GM18517 (cell line): ENCODE data around the gene EYA4.

Source experiments
- ATAC-seq: cut with Tn5 transposase; IDR thresholded peaks from one replicate; pipeline ENCODE4 v1.9.1; 2021; ENCODE audit warnings: mild to moderate bottlenecking, moderate library complexity; ENCODE audit not compliant: unreplicated experiment

Gene EYA4

DNA sequence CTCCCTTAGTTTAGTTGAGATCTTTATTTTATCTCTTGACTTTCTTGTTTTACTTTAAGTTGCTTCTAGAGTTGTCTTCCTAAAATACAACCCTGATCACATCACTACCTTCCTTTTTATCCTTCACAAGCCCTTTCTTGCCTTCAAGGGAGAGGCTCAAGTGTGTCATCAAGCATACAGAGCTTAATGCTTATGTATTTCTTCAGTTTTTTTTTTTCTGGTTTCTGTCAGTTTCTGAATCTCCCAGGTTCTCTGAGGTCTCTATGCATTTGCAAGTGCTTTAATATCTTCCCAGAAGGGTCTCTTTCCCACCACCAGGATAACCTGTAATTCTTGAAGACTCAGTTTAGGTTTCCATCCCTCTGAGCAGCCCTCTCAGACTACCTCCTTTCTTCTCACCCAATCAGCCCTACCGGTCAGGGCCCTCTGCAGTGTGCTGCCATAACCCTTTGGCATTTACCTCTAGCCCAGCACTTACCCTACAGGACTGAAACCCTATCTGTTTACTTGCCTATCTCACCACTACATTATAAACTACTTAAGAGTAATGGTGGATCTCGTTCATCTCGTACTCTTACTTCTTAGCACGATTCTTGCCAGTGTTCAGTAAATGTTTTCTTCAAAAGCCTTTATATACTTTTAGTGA is 36.9 kb downstream of the EYA4 start:
- ATAC-seq = no peak

DNA sequence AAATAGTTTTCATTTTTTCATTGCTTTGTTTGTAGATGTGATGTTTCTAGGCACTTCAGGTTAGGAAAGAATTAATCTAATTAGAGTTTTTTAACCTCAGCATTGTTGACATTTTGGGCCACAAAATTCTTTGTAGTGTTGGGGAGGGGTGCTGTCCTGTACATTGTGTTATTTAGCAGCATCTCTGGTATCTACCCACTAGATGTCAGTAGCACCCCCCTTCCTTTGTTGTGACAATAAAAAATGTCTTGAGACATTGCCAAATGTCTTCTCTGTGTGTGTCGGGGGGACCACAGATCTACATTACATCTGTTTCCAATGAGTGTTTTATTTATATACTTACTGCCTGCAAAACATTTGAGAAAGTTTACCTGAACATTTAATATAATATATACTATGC is 45.6 kb downstream of the EYA4 start:
- no peak for ATAC-seq

DNA sequence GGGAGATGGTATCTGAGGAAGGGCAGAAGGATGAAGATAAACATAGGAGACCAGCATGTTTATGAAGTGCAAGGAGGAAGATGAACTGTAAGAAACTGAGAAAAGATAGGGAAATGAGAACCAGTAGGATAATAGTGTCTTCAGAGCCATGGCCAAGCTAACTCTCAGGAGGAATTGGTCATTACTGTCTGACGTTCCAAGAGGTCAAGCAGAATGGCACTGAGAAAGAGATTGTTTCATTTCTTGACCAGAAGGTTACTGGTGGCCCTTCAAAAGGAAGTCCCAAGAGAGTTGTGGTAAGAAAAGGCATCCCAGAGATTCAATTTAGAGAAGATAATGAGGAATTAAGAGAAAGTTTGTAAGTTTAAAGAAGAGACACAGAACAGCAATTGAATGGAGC is 47.5 kb downstream of the EYA4 start:
- no peak for ATAC-seq

DNA sequence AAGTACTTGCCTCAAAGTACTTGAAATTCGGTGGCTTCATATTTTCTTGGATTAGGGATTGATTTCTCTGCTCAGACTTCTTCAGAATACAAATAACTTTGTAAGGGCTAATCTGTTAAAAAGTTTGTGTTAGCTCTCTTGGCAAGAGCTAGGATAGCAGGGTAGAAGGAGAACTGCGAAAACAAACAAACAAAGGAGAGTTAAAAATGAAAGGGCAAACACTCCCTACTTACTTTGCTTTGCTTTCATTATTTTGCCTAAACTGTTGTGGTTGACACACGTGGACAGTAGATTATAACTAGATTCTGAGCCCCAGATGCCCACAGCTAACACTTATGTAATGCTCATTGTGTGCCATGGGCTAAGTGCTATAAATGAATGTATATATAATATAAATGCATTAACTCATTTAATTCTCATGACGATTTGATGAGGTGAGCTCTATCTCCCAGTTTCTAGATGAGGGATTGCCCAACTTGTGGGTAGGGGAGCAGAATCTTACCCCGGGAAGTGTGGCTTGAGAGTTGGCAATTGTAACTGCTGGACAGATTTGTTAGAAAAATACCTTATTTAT is 48.7 kb downstream of the EYA4 start:
- no peak for ATAC-seq

DNA sequence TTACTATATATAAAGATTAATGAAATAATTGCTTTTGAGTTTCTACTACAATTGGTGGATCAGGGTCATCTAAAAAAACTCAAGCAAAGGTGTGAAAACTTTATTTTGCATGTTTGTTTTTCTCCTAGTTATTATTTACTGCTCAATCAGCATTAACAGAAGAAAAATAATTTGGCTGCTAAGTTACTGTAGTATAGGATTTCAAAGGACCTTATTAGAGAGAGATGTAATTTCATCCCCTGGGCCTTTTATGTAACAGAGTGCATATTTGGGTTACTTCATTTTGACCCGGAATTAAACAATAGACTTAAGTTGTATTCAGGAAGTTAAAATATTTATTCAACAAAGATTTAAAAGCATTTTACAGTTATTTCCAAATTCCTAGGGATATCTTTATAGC is 49.8 kb downstream of the EYA4 start:
- no peak for ATAC-seq

- no peak for ATAC-seq
Observed at GRCh38 chr6:133291671-133292070, 50.5 kb downstream of the EYA4 start.

GRCh38 chr6:133297657-133298056 is 56.5 kb downstream of the EYA4 start:
- no peak for ATAC-seq

- ATAC-seq = no peak
Observed at GRCh38 chr6:133298335-133298734, 57.2 kb downstream of the EYA4 start.

- no peak for ATAC-seq
Observed at GRCh38 chr6:133298801-133299200, 57.6 kb downstream of the EYA4 start.

DNA sequence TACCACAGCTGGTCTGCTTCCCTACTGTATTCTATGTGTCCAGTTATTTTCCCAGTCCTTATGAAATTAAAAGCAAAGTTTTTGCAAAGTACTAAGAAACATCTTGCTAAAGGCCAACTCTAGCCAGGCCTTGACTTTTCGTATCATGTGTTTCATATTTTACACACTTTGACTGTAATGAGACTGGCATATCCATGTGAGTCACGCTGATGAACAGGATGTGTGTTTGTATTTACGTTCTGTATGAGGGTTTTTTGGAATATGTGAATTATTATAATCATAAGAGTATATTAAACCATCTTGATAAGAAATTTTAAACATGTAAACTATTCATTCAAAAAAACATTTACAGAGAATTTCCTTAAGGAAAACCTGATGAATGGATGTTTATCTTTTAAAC is 59.7 kb downstream of the EYA4 start:
- ATAC-seq = no peak

GRCh38 chr6:133301835-133302234 is 60.7 kb downstream of the EYA4 start:
- ATAC-seq = no peak

DNA sequence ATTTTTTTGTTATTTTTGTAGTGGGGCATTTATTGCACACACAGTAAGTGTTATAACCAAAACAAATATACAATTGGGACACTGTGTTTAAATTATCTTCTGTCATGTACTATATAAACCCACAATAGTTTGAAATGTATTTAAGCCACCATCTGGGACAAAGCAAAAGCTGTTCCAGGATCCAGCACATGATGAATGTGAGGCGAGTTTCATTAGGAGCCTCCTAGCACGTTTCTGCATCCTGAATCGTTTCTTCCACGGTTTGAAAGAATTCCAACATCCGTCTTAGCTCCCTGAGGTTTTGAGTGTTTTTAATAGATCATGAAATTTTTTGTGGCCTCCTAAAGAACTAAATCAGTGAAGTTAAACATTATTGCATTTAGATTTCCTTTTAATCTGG is 65.8 kb downstream of the EYA4 start:
- no peak for ATAC-seq

DNA sequence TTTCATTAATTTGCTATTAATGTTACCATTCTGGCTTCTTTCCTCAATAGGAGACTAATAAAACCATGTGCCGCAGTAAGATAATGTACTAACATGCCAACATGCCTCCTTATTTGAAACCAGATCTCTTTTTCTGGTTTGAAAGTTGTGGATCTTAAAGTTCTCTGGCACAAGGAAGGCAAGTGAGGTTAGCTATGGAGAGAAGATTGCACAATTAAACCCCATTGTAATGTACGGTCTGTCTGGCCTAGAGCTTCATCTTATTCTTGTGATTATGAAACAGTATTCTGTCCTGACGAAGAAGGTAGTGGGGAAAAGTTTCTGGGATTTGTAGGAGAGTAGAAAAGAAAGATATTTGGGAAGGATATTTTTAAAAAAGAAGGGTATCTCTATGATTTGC is 68.4 kb downstream of the EYA4 start:
- no peak for ATAC-seq

DNA sequence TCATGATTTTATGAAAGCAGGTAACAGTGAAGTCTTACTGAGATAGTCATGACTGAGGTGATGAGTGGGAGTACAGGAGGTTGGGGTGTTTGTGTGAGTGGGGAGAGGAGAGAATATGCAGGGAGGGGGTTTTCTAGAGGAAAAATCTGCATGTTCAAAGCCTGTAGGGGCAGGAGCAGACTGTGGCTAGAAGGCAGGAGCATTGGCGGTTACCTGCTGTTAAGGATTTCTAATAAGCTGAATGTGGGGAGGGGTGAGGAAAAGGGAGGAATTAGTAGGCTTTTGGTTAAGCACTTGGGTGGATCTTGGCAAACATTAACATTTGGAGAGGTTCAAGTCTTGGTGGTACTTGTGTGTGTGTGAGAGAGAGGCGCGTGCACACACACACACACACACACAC is 70.8 kb downstream of the EYA4 start:
- no peak for ATAC-seq

GRCh38 chr6:133313068-133313467 is 71.9 kb downstream of the EYA4 start:
- no peak for ATAC-seq

DNA sequence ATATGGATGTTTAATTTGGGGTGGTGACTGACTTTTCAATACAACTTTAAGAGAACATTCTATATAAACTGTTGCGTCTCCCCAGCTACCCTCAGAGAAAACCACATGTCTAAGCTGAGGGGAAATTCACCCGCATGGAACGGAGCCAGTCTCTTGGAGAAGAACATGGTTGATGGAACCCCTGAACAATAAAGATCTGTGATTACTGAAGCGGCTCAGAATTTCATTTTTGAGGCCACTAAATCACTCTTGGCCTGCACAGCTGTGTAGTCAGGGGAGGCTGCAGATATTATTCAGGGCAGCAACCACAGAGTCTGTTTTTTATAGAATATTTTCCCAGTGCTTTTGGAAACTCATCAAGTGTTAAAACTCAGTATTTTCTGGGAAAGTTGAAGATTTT is 73.8 kb downstream of the EYA4 start:
- no peak for ATAC-seq

GRCh38 chr6:133315811-133316210 is 74.7 kb downstream of the EYA4 start:
- ATAC-seq = no peak

DNA sequence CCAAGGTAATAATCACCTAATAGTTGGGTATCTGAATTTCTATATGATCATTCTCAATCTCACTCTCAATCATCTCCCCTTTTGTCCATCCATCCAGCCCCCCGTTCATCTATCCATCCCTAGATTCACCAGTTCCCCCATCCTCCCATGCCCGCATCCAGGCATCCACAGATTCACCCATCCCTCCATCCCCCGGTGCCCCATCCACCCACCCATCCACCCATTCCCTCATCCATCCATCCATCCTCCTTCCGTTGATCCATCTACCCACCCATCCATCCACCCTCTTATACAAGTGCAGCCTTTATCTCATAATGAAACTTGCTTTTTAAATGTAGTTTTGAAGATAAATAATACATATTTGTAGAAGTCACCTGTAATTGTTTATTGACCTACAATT is 76.5 kb downstream of the EYA4 start:
- no peak for ATAC-seq

DNA sequence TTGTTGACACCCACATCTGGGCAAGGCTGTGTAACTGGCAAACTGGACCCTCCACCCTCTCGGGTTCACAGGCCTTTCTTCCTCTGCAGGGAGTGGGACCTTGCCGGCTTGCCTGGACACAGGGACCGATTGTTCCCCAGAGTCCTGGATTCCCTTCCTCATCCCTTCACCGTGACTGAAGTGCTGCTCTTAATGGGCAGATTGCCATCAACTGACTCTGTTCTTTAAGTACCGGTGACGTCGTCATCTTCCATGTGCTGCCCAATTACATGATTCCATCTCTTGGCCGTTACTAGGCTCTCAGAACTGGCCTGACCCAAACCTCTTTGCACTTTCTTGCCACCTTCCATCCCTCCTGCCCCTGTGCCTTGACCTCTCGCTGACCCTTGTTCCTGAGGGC is 85.4 kb downstream of the EYA4 start:
- no peak for ATAC-seq

DNA sequence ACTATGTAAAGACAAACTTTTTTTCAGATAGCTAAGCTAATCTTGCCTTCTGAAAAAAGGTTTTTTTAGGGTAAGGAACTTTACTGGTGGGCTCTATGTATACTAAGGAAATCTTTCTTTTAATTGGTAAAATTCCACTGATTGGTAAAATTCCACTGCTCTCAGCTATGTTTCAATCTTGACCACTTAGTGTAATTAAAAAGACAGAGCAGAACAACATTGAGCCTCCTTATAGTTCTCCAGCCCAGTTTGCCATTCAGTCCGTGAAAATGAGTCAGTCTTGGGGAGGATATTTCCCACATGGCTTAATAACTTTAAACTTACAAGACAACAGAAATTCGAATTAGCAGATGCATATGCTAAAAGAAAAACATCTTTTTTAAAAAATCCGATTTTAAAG is 92.7 kb downstream of the EYA4 start:
- no peak for ATAC-seq

GRCh38 chr6:133337308-133337707 is 96.2 kb downstream of the EYA4 start:
- ATAC-seq = no peak

- ATAC-seq = no peak
Observed at GRCh38 chr6:133339543-133340384, 98.6 kb downstream of the EYA4 start.
